HG02571 (cell line): ENCODE data around the gene UPK1A.
"Not testable (repeated sequence)": the region's sequence is repeated elsewhere in the genome, so short reads cannot be mapped to it uniquely, and the experiment has no call there.

Source experiments
- ATAC-seq: cut with Tn5 transposase; IDR thresholded peaks from one replicate; pipeline ENCODE4 v1.9.1; 2021; ENCODE audit warnings: mild to moderate bottlenecking, moderate library complexity; ENCODE audit not compliant: unreplicated experiment

The UPK1A gene

GRCh38 chr19:35689836-35690235 is 23.5 kb downstream of the UPK1A start:
- ATAC-seq, result no peak

- not testable (repeated sequence) for ATAC-seq
Measured at GRCh38 chr19:35691106-35691505, 24.8 kb downstream of the UPK1A start.

GRCh38 chr19:35692010-35692409 is 25.7 kb downstream of the UPK1A start:
- no peak for ATAC-seq

GRCh38 chr19:35693422-35693821 is 27.1 kb downstream of the UPK1A start:
- no peak for ATAC-seq

GRCh38 chr19:35693835-35694599 is 27.7 kb downstream of the UPK1A start:
- peak; percentile 78 for ATAC-seq

- ATAC-seq, result no peak
Measured at GRCh38 chr19:35695895-35696422, 29.6 kb downstream of the UPK1A start.

GRCh38 chr19:35696835-35697234 is 30.5 kb downstream of the UPK1A start:
- no peak for ATAC-seq

- peak; percentile 97 for ATAC-seq
Measured at GRCh38 chr19:35702223-35703012, 36.1 kb downstream of the UPK1A start.

GRCh38 chr19:35703343-35703742 is 37.0 kb downstream of the UPK1A start:
- ATAC-seq, result no peak

GRCh38 chr19:35704218-35704617 is 37.9 kb downstream of the UPK1A start, which contains the start of gene ZBTB32:
ZBTB32 (plus strand) TSS chr19:35704558; CDS start chr19:35714627, 10,069 bp downstream.
- ATAC-seq, result no peak

GRCh38 chr19:35708391-35708790 is 42.1 kb downstream of the UPK1A start:
- no peak for ATAC-seq

GRCh38 chr19:35710784-35711723 is 44.7 kb downstream of the UPK1A start:
- ATAC-seq, result no peak

- ATAC-seq, result no peak
Measured at GRCh38 chr19:35712567-35713505, 46.5 kb downstream of the UPK1A start.

GRCh38 chr19:35713506-35713850 is 47.2 kb downstream of the UPK1A start:
- ATAC-seq, result no peak

- ATAC-seq, result no peak
Measured at GRCh38 chr19:35713904-35714495, 47.7 kb downstream of the UPK1A start.

- no peak for ATAC-seq
Measured at GRCh38 chr19:35714601-35715354, 48.5 kb downstream of the UPK1A start.

GRCh38 chr19:35715355-35715809 is 49.1 kb downstream of the UPK1A start:
- no peak for ATAC-seq

- ATAC-seq, result no peak
Measured at GRCh38 chr19:35715981-35716800, 49.9 kb downstream of the UPK1A start.
